HG03439 (cell line): ENCODE data around the gene RPL22L1.
"Not testable (repeated sequence)": the region's sequence is repeated elsewhere in the genome, so short reads cannot be mapped to it uniquely, and the experiment has no call there.

Source experiments
- ATAC-seq: cut with Tn5 transposase; IDR thresholded peaks from one replicate; pipeline ENCODE4 v1.9.1; 2021; ENCODE audit warnings: mild to moderate bottlenecking, moderate library complexity; ENCODE audit not compliant: unreplicated experiment

RPL22L1 gene

DNA sequence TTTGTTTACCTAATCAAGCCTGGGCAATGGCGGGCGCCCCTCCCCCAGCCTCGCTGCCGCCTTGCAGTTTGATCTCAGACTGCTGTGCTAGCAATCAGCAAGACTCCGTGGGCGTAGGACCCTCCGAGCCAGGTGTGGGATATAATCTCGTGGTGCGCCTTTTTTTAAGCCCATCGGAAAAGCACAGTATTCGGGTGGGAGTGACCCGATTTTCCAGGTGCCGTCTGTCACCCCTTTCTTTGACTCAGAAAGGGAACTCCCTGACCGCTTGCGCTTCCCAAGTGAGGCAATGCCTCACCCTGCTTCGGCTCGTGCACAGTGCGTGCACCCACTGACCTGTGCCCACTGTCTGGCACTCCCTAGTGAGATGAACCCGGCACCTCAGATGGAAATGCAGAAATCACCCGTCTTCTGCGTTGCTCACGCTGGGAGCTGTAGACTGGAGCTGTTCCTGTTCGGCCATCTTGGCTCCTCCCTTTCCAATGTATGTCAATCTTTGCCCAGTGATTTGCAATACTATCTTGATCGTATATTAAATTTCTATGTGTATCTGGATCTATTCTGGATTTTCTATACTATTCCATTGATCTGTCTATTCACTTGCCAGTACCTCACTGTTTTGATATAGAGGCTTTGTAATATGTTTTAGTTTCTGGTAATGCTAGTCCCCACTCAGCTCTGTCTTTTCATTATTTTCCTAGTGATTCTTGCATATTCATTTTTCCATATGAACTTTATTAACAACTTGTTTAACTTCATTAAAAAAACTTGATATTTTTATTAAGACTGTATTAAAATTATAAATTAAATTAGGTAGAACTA is 14.3 kb upstream of the RPL22L1 start:
- ATAC-seq, result not testable (repeated sequence)

- not testable (repeated sequence) for ATAC-seq
These were observed 8.7 kb upstream of the RPL22L1 start for GRCh38 chr3:170878688-170879087.

- ATAC-seq, result not testable (repeated sequence)
These were observed 7.3 kb upstream of the RPL22L1 start for GRCh38 chr3:170877311-170877710.

DNA sequence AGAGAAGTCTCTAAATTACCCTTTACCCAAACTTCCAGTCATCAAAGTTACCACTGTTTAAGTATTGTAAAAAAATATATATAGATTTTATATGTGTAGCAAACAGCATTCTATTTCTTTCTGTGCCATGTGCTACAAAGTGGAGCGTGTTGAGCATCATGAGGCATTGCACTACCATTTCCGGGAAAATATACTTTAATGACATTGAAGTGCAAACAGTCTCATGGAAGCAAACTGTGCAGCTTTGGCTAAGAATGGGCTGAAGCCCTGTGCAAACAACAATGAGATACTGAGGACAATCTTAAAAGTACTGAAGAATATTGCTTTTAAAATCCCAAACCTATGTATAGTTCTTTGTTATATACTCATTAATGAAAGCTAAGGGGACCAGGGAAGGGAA is 6.5 kb upstream of the RPL22L1 start:
- no peak for ATAC-seq

- no peak for ATAC-seq
These were observed 780 bp downstream of the RPL22L1 start for GRCh38 chr3:170869239-170869590.

DNA sequence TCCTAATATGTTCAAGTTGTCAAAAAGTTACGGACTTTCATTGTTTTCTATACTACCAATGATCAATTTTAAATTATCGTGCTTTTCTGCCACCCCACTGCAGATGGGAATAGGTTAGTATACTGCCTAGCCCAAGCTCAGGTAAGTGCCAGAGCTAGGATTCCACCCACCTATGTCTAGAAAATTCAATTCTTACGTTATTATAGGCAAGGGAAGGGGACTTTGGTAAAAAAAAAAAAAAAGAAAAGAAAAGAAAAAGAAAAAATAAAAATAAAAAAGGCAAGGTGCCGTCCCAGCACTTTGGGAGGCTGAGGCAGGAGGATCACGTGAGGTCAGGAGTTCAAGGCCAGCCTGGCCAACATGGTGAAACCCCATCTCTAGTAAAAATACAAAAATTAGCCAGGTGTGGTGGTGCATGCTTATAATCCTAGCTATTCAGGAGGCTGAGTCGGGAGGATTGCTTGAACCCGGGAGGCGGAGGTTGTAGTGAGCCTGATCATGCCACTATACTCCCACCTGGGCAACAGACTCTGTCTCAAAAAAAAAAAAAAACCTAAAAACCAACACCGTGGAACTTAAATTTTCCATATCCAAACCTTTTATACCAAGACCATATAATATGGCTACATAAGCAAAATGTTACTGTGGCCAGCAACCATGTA is 1.3 kb downstream of the RPL22L1 start:
- no peak for ATAC-seq

GRCh38 chr3:170867143-170867937 is 2.7 kb downstream of the RPL22L1 start:
- ATAC-seq, result no peak

DNA sequence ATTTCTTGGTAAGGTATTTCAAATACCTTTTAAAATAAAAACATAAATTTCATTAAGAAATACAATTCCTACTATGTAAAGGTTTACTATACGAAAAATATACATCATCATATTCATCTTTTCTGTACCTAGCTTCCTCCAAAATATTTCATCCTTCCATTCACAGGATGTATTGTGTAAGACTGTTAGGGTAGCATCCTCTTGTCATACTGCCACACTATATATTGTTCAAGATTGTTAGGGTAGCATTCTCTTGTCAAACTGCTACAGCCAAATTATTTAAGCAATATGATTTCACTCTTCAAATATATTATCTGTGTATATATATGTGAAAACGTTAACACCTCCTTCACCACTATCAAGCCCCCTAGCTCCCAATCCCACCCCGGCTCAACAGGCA is 3.5 kb downstream of the RPL22L1 start:
- no peak for ATAC-seq

GRCh38 chr3:170865209-170866094 is 4.5 kb downstream of the RPL22L1 start:
- no peak for ATAC-seq

- no peak for ATAC-seq
These were observed 5.3 kb downstream of the RPL22L1 start for GRCh38 chr3:170864525-170865208.

- no peak for ATAC-seq
These were observed 6.2 kb downstream of the RPL22L1 start for GRCh38 chr3:170863816-170864215.

DNA sequence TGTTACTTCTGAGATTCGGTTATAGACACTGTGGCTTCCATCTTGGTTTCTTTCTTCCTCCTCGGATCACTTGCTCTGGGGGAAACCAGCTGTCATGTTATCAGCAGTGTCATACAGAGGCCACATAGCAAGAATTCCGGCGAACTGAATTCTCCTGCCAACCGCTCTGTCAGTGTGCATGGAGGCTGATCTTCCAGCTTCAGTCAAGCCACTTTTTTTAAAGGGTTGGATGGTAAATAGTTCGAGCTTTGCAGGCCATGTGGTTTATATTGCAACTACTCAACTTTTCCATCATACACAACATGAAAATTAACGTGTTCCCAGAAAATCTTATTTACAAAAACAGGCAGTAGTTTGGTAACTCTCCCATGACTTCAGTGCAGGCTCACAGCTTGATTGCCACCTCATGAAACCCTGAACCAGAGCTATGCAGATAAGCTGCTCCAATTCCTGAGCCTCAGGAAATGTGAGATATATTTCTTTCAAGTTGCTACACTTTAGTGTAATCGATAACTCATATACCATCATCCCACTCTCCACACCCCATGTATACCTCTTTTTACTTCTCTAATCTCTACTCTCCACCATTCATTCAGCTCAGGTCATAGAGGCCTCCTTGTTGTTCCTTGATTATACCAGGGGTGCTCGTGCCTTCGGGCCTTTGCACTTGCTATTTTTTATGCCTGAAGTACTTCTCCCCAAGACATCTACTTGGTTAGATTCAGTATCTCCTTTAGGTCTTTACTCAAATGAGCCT is 7.2 kb downstream of the RPL22L1 start:
- no peak for ATAC-seq

GRCh38 chr3:170858599-170858998 is 11.4 kb downstream of the RPL22L1 start:
- ATAC-seq, result no peak

DNA sequence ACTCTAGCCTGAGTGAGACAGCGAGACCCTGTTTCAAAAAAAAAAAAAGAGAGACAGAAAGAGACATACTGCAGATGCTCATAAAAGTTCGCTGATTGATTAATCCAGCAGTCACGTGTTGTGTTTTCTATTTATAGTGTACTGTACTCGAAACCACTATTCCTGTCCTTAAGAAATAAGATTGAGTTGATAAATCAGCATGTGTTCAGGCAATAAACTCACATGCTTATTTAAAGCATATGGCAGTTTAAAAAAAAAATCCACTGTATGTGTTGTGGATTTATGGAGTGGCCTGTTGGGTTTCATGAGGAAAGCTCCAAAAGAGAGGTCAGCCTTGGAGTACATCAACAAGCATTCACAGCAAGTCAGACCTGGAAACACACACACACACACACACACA is 17.7 kb downstream of the RPL22L1 start:
- no peak for ATAC-seq

GRCh38 chr3:170848292-170848917 is 21.6 kb downstream of the RPL22L1 start:
- ATAC-seq, result no peak

DNA sequence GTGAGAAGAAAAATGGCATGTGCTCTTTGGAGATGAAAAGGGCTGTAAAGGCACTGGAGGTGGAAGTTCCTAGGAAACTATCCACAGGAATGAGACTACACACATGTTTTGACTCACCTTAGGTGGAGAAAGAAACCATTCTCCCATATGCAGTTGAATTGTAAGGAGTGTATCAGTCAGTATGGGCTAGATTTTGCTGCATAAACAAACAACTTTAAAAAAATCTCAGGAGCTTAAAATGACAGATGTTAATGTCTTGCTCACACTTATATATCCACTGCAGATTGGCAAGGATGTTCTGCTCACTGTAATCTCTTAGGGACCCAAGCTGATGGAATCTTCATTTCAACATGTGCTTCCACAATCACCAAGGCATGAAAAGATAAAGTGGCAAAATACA is 25.6 kb downstream of the RPL22L1 start:
- ATAC-seq, result no peak

DNA sequence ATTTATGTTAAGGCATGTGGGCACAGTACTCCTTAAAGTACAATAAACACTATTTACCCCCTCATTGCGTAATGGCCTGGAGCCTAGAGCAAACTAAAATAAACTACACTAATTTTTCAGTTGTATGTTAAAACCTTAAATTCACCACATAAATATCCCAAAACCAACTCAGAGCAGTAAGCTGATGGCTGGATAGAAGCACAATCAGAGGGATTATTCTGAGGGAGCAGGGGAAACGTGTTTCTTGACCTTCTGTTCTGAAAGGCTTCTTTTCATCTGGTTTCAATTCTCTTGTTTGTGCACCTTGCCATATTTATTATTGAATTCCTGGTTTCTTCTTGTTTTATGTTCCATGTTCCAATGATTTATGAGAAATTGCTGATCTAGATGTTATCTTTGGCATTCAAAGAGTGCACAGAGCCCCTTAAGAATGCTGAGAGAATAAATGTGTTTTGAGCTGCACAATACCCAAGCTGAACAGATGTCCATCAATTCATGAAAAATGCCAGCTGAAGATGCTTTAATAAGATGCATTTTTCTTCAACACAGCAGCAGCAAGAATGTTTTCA is 29.6 kb downstream of the RPL22L1 start:
- ATAC-seq, result no peak

DNA sequence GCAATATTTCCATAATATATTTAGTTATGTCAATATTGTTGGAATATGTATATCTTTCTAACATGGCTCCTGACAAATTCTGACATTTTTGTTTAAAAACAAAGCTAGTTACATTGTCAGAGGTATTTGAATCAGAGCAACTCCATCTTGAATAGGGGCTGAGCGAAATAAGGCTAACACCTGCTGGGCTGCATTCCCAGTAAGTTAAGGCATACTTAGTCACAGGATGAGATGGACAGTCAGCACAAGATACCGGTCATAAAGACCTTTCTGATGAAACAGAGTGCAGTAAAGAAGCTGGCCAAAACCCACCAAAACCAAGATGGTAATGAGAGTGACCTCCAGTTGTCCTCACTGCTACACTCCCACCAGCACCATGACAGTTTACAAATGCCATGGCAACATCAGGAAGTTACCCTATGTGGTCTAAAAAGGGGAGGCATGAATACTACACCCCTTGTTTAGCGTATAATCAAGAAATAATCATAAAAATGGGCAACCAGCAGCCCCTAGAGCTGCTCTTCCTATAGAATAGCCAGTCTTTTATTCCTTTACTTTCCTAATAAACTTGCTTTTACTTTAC is 30.4 kb downstream of the RPL22L1 start:
- no peak for ATAC-seq
